HEK293T (cell line): ENCODE measurements around the gene ENAH.

ENCODE experiments used
- BHLHE40 ChIP-seq: fragments of 450-650 bp; IDR thresholded peaks from 2 replicates; pipeline ENCODE4 v1.6.1; 2016; ENCODE audit warnings: mild to moderate bottlenecking, moderate library complexity, borderline replicate concordance
- ELF4 ChIP-seq: fragments of 450-650 bp; IDR thresholded peaks from 2 replicates; pipeline ENCODE4 v1.6.1; 2017; ENCODE audit warnings: antibody characterized with exemption
- HDGF ChIP-seq: fragments of 450-650 bp; IDR thresholded peaks from 2 replicates; pipeline ENCODE4 v1.6.1; 2017; ENCODE audit warnings: antibody characterized with exemption, borderline replicate concordance
- PKNOX1 ChIP-seq: fragments of 450-650 bp; IDR thresholded peaks from 2 replicates; pipeline ENCODE4 v1.6.1; 2016
- SP1 ChIP-seq: fragments of 450-650 bp; IDR thresholded peaks from 2 replicates; pipeline ENCODE4 v1.6.1; 2017
- SUZ12 ChIP-seq: fragments of 450-650 bp; IDR thresholded peaks from 2 replicates; pipeline ENCODE4 v1.6.1; 2016; ENCODE audit warnings: mild to moderate bottlenecking

- TF ChIP-seq SUZ12 = no peak
- TF ChIP-seq SP1 = no peak
- no peak for TF ChIP-seq BHLHE40
- TF ChIP-seq PKNOX1 = peak; percentile 87
- no peak for TF ChIP-seq HDGF
- no peak for TF ChIP-seq ELF4
These were observed 118.2 kb downstream of the ENAH start for GRCh38 chr1:225534772-225535171.
